ENCODE data around the gene PCDHA8.
"Not testable (repeated sequence)": the region's sequence is repeated elsewhere in the genome, so short reads cannot be mapped to it uniquely, and the experiment has no call there.

The PCDHA8 gene

GRCh38 chr5:140821375-140822280 is 19.4 kb upstream of the PCDHA8 start, which contains the start of gene PCDHA5:
TSS of gene PCDHA5 (plus strand) at chr5:140821613.
- Mint-ChIP-seq H3K36me3 (ENCODE audit: low read depth) (no peaks in the 10 kb centered on the region), H3K9me3 (peaks cover 23% of the 10 kb centered on the region), H3K27ac (no peak within 1 kb of the TSS), H3K4me3 (no peak within 1 kb of the TSS), H3K4me1 (ENCODE audit: low read depth) (no peaks in the 10 kb centered on the region), H3K27me3 (ENCODE audit: low read depth) (no peaks in the 10 kb centered on the region)

GRCh38 chr5:140822281-140822629 is 18.7 kb upstream of the PCDHA8 start:
- Mint-ChIP-seq H3K27me3 (ENCODE audit: low read depth) (no peaks in the 10 kb centered on the region), H3K4me1 (ENCODE audit: low read depth) (no peaks in the 10 kb centered on the region), H3K4me3 (no peak overlapping the region), H3K27ac (no peak overlapping the region), H3K36me3 (ENCODE audit: low read depth) (no peaks in the 10 kb centered on the region), H3K9me3 (peaks cover 28% of the 10 kb centered on the region)

GRCh38 chr5:140822969-140823368 is 18.0 kb upstream of the PCDHA8 start:
- H3K4me3 Mint-ChIP-seq; H3K36me3 Mint-ChIP-seq (ENCODE audit: low read depth); H3K4me1 Mint-ChIP-seq (ENCODE audit: low read depth); H3K27me3 Mint-ChIP-seq (ENCODE audit: low read depth); H3K27ac Mint-ChIP-seq: not testable (repeated sequence)
- H3K9me3 Mint-ChIP-seq = peaks cover 27% of the 10 kb centered on the region

- Mint-ChIP-seq H3K27ac (no peak overlapping the region), H3K36me3 (ENCODE audit: low read depth) (peaks cover under 1% of the 10 kb centered on the region), H3K4me1 (ENCODE audit: low read depth) (no peaks in the 10 kb centered on the region), H3K4me3 (no peak overlapping the region), H3K27me3 (ENCODE audit: low read depth) (no peaks in the 10 kb centered on the region), H3K9me3 (peaks cover 27% of the 10 kb centered on the region)
These were observed 17.5 kb upstream of the PCDHA8 start for GRCh38 chr5:140823475-140823874.

- Mint-ChIP-seq H3K27me3 (ENCODE audit: low read depth) (no peaks in the 10 kb centered on the region), H3K4me1 (ENCODE audit: low read depth) (no peaks in the 10 kb centered on the region), H3K27ac (peak within 1 kb of the TSS; percentile 36), H3K36me3 (ENCODE audit: low read depth) (peaks cover 3% of the 10 kb centered on the region), H3K9me3 (peaks cover 36% of the 10 kb centered on the region), H3K4me3 (no peak within 1 kb of the TSS)
These were observed 13.2 kb upstream of the PCDHA8 start, which contains the start of gene PCDHA6 for GRCh38 chr5:140827704-140828361. TSS of gene PCDHA6 (plus strand) at chr5:140827960. CDS start at chr5:140828092, 132 bp downstream.

GRCh38 chr5:140828362-140828737 is 12.6 kb upstream of the PCDHA8 start:
- peaks cover 3% of the 10 kb centered on the region for H3K36me3 Mint-ChIP-seq (ENCODE audit: low read depth)
- no peaks in the 10 kb centered on the region for H3K4me1 Mint-ChIP-seq (ENCODE audit: low read depth)
- no peak overlapping the region for H3K4me3 Mint-ChIP-seq
- H3K9me3 Mint-ChIP-seq = peaks cover 39% of the 10 kb centered on the region
- H3K27me3 Mint-ChIP-seq (ENCODE audit: low read depth) = no peaks in the 10 kb centered on the region
- peak overlapping the region; percentile 36 for H3K27ac Mint-ChIP-seq

GRCh38 chr5:140829511-140830501 is 11.2 kb upstream of the PCDHA8 start:
- peaks cover 47% of the 10 kb centered on the region for H3K9me3 Mint-ChIP-seq
- H3K4me1 Mint-ChIP-seq (ENCODE audit: low read depth); H3K36me3 Mint-ChIP-seq (ENCODE audit: low read depth); H3K4me3 Mint-ChIP-seq; H3K27me3 Mint-ChIP-seq (ENCODE audit: low read depth); H3K27ac Mint-ChIP-seq: not testable (repeated sequence)

- Mint-ChIP-seq H3K4me1 (ENCODE audit: low read depth) (no peaks in the 10 kb centered on the region), H3K27me3 (ENCODE audit: low read depth) (no peaks in the 10 kb centered on the region), H3K36me3 (ENCODE audit: low read depth) (no peaks in the 10 kb centered on the region), H3K9me3 (peaks cover 29% of the 10 kb centered on the region), H3K27ac (no peak within 1 kb of the TSS), H3K4me3 (no peak within 1 kb of the TSS)
These were observed 7.0 kb upstream of the PCDHA8 start, which contains the start of gene PCDHA7 for GRCh38 chr5:140833993-140834392. TSS of gene PCDHA7 (plus strand) at chr5:140834269. CDS start at chr5:140834384, 115 bp downstream.

- not testable (repeated sequence) for H3K27me3 Mint-ChIP-seq (ENCODE audit: low read depth); H3K27ac Mint-ChIP-seq; H3K4me3 Mint-ChIP-seq; H3K4me1 Mint-ChIP-seq (ENCODE audit: low read depth); H3K36me3 Mint-ChIP-seq (ENCODE audit: low read depth)
- peaks cover 27% of the 10 kb centered on the region for H3K9me3 Mint-ChIP-seq
These were observed 6.5 kb upstream of the PCDHA8 start for GRCh38 chr5:140834439-140835008.

- Mint-ChIP-seq H3K27me3 (ENCODE audit: low read depth) (no peaks in the 10 kb centered on the region), H3K9me3 (peaks cover 31% of the 10 kb centered on the region), H3K4me3 (no peak overlapping the region), H3K27ac (no peak overlapping the region), H3K4me1 (ENCODE audit: low read depth) (no peaks in the 10 kb centered on the region), H3K36me3 (ENCODE audit: low read depth) (no peaks in the 10 kb centered on the region)
These were observed 5.1 kb upstream of the PCDHA8 start for GRCh38 chr5:140835622-140836510.

- Mint-ChIP-seq H3K4me1 (ENCODE audit: low read depth) (no peaks in the 10 kb centered on the region), H3K27ac (no peak overlapping the region), H3K36me3 (ENCODE audit: low read depth) (no peaks in the 10 kb centered on the region), H3K4me3 (no peak overlapping the region), H3K9me3 (peaks cover 36% of the 10 kb centered on the region), H3K27me3 (ENCODE audit: low read depth) (no peaks in the 10 kb centered on the region)
These were observed 2.1 kb downstream of the PCDHA8 start for GRCh38 chr5:140842798-140843733.
